ENCODE results near the gene ADAMTS2.

DNA sequence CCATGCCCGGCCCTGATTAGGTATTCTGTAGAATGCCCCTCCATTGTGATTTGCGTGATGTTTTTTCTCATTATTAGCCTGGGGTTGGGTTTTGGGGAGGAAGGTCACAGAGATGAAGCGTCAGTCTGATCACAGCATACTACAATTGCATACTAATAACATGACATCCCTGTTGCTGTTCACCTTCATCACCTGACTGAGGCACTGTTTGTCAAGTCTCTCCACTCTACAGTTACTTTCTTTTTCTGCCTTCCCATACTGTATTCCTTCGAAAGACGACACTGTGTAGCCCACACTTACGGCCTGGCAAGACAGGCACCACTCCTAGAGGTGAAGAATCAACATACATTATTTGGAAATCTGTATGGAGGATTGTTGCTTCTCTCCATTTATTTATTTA is 279.6 kb downstream of the ADAMTS2 start:
- TF ChIP-seq CTCF (conservative IDR thresholded peaks at IDR 0.05; ENCODE audit: low read depth, low read length) = no peak
- no peak for TF ChIP-seq EZH2 (IDR thresholded peaks at IDR 0.05; ENCODE audit: low read length, unreplicated experiment)
